Measurements from ENCODE around the gene WFIKKN2. TPM values are rescaled to one million over a fixed set of nuclear protein-coding genes. Genes with fewer than 3 reads are reported as not detected.
A peak's percentile ranks its signal among the peaks of the same experiment; 100 is the strongest.

The WFIKKN2 gene
- total and polyA plus RNA-seq, 2 of the 13 experiments (the other 11 are each of a cell fraction or from before 2014, with no cell fraction given), result not detected

DNA sequence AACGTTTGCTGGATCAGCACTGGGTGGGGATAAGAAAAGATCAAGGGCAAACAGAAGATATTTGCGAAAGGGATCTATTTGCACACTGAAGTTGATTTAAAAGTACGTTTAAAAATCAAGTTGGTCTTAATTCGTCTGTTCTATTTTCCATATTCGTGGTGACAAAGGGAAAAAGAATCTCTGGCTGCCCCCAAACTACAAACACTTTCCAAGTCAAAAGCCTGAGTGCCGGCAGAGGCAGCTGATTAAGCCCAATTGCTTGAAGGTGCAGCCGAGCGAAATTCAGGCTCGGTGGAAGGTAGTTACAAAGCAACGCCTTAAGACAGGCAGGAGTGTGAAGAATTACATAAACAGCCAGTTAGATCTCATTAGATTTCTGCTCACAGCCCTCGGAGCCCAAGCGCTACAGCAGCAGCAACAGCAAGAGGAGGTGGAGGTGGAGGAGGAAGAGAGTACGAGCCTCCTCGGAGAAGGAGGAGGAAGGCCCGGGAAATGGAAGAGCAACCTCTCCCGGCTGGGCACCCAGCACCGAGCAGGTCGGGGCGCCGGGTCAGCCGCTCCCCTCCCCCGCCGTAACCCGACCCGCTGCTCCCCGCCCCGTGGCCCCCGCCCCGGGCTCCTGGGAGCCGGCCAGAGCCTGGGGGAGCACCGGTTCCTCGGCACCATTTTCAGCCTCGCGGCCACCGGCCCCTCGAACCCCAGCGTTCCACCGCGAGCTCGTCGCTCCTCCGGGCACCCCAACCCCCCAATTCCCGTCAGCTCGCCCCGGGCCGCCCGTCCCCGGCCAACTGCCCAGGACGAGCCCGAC is 29.9 kb downstream of the WFIKKN2 start (continued):
- TF ChIP-seq ZNF329 (CRISPR knock-in tag; IDR thresholded peaks at IDR 0.05; ENCODE audit: low read depth), result no peak; the same call in 1 of the 2 replicates
- TF ChIP-seq MLLT10 (CRISPR knock-in tag; IDR thresholded peaks at IDR 0.05), result peak; percentile 79; the same call in 1 of the 2 replicates
- TF ChIP-seq FOXA1 (IDR thresholded peaks at IDR 0.05), result no peak
- no peak for TF ChIP-seq FOXA1 (CRISPR knock-in tag; IDR thresholded peaks at IDR 0.05)
- TF ChIP-seq, protein P1, sequence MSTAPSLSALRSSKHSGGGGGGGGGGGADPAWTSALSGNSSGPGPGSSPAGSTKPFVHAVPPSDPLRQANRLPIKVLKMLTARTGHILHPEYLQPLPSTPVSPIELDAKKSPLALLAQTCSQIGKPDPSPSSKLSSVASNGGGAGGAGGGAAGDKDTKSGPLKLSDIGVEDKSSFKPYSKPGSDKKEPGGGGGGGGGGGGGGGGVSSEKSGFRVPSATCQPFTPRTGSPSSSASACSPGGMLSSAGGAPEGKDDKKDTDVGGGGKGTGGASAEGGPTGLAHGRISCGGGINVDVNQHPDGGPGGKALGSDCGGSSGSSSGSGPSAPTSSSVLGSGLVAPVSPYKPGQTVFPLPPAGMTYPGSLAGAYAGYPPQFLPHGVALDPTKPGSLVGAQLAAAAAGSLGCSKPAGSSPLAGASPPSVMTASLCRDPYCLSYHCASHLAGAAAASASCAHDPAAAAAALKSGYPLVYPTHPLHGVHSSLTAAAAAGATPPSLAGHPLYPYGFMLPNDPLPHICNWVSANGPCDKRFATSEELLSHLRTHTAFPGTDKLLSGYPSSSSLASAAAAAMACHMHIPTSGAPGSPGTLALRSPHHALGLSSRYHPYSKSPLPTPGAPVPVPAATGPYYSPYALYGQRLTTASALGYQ (CRISPR knock-in tag; IDR thresholded peaks at IDR 0.05), result peak; percentile 71; the same call in 1 of the 2 replicates
- TF ChIP-seq ATRX (CRISPR knock-in tag; IDR thresholded peaks at IDR 0.05; ENCODE audit: borderline replicate concordance), result no peak
- TF ChIP-seq, protein P2, sequence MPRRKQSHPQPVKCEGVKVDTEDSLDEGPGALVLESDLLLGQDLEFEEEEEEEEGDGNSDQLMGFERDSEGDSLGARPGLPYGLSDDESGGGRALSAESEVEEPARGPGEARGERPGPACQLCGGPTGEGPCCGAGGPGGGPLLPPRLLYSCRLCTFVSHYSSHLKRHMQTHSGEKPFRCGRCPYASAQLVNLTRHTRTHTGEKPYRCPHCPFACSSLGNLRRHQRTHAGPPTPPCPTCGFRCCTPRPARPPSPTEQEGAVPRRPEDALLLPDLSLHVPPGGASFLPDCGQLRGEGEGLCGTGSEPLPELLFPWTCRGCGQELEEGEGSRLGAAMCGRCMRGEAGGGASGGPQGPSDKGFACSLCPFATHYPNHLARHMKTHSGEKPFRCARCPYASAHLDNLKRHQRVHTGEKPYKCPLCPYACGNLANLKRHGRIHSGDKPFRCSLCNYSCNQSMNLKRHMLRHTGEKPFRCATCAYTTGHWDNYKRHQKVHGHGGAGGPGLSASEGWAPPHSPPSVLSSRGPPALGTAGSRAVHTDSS (CRISPR knock-in tag; conservative IDR thresholded peaks at IDR 0.05), result no peak
- TF ChIP-seq GABPA (IDR thresholded peaks at IDR 0.05; ENCODE audit: low read depth, low read length), result no peak
- TF ChIP-seq GABPA (CRISPR knock-in tag; IDR thresholded peaks at IDR 0.05; ENCODE audit: low read depth), result no peak
- peak; percentile 80; the same call in 1 of the 2 replicates for TF ChIP-seq SSRP1 (CRISPR knock-in tag; IDR thresholded peaks at IDR 0.05)
- peak; percentile 44 for TF ChIP-seq ZNF792 (CRISPR knock-in tag; IDR thresholded peaks at IDR 0.05)
- TF ChIP-seq, protein P3, sequence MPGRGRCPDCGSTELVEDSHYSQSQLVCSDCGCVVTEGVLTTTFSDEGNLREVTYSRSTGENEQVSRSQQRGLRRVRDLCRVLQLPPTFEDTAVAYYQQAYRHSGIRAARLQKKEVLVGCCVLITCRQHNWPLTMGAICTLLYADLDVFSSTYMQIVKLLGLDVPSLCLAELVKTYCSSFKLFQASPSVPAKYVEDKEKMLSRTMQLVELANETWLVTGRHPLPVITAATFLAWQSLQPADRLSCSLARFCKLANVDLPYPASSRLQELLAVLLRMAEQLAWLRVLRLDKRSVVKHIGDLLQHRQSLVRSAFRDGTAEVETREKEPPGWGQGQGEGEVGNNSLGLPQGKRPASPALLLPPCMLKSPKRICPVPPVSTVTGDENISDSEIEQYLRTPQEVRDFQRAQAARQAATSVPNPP (CRISPR knock-in tag; IDR thresholded peaks at IDR 0.05), result peak; percentile 70; the same call in 1 of the 2 replicates
- TF ChIP-seq FOXJ3 (CRISPR knock-in tag; IDR thresholded peaks at IDR 0.05; ENCODE audit: borderline replicate concordance), result peak; percentile 36; the same call in 1 of the 2 replicates
- TF ChIP-seq REPIN1 (CRISPR knock-in tag; IDR thresholded peaks at IDR 0.05; ENCODE audit: borderline replicate concordance, low read depth), result no peak; the same call in 1 of the 2 replicates
- TF ChIP-seq ZMAT3 (CRISPR knock-in tag; conservative IDR thresholded peaks at IDR 0.05), result peak; percentile 40; the same call in 1 of the 2 replicates
- no peak for TF ChIP-seq IRF2 (CRISPR knock-in tag; IDR thresholded peaks at IDR 0.05)
- TF ChIP-seq ZSCAN12 (CRISPR knock-in tag; IDR thresholded peaks at IDR 0.05), result 0 out of 2 replicates have a peak, but pooled peaks have one; percentile 13
- TF ChIP-seq ZNF83 (CRISPR knock-in tag; IDR thresholded peaks at IDR 0.05; ENCODE audit: borderline replicate concordance), result 0 out of 2 replicates have a peak, but pooled peaks have one; percentile 15
- TF ChIP-seq RCOR2 (CRISPR knock-in tag; IDR thresholded peaks at IDR 0.05), result no peak
- TF ChIP-seq ELF3 (CRISPR knock-in tag; IDR thresholded peaks at IDR 0.05), result no peak
- peak; percentile 40 for TF ChIP-seq PHF8 (CRISPR knock-in tag; IDR thresholded peaks at IDR 0.05)
- peak; percentile 53 to 72 for TF ChIP-seq MAFK (conservative IDR thresholded peaks at IDR 0.05 in 1 of 2, IDR thresholded peaks at IDR 0.05 in 1 of 2; ENCODE audit: low read length in 2 of 2)
- TF ChIP-seq, protein P4, sequence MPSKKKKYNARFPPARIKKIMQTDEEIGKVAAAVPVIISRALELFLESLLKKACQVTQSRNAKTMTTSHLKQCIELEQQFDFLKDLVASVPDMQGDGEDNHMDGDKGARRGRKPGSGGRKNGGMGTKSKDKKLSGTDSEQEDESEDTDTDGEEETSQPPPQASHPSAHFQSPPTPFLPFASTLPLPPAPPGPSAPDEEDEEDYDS (CRISPR knock-in tag; IDR thresholded peaks at IDR 0.05), result 0 out of 2 replicates have a peak, but pooled peaks have one; percentile 21
- no peak; the same call in 1 of the 2 replicates for TF ChIP-seq ZNF274 (CRISPR knock-in tag; IDR thresholded peaks at IDR 0.05)
- no peak for TF ChIP-seq ZNF530 (CRISPR knock-in tag; IDR thresholded peaks at IDR 0.05; ENCODE audit: low read depth)
- TF ChIP-seq NFIB (CRISPR knock-in tag; IDR thresholded peaks at IDR 0.05; ENCODE audit: borderline replicate concordance), result no peak
